Stimulated activated CD8-positive, alpha-beta memory T cell treated with anti-CD3 and anti-CD28 coated beads, Interleukin-15, amount 100 ng/mL, for 48 hours (primary cell): ENCODE data around the gene ATG5.
"Not testable (repeated sequence)": the region's sequence is repeated elsewhere in the genome, so short reads cannot be mapped to it uniquely, and the experiment has no call there.

ENCODE experiments used
- DNase-seq, 2 donors: peaks; one replicate each; pipeline ENCODE4 v3.0.0-alpha.2; 2020; ENCODE audit warnings: low read depth in 2 of 2

The ATG5 gene

GRCh38 chr6:106309766-106310373 is 15.7 kb downstream of the ATG5 start:
- no peak for DNase-seq

DNA sequence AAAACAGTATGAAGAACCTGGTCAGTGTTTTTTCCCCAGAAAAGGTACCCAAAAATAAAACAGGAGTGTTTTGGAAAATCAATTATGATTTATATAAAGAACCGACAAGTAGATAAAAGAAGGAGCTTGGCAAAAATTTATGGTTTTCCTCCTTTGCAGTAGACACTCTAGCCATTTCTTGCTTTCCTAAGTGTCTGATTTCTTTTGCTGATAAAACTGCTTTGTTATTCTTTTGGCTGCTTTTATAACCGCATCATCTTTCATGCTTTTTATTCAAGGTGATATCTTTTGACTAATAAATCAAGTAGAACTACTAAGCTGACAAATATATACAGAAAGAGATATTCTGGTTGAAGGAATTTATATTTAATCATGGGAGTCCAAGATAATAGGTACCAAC is 16.6 kb downstream of the ATG5 start:
- DNase-seq: no peak

DNA sequence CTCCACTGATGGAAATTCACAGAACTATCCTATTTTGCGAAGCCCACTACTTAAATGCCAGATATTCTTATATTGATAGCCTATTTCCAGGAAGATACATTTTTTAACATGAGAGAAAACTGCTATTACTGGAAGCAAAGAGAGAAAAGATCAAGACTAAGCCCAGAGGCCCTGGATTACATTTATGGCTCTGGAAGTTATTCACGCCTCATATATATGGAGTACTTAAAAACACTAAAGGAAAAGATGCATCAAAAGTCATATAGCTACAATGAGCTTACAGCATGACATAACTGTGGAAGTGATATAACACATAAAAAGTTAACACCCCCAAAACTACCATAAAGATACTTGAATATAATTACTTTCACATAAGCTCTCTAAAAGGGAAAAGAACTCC is 19.8 kb downstream of the ATG5 start:
- no peak for DNase-seq

DNA sequence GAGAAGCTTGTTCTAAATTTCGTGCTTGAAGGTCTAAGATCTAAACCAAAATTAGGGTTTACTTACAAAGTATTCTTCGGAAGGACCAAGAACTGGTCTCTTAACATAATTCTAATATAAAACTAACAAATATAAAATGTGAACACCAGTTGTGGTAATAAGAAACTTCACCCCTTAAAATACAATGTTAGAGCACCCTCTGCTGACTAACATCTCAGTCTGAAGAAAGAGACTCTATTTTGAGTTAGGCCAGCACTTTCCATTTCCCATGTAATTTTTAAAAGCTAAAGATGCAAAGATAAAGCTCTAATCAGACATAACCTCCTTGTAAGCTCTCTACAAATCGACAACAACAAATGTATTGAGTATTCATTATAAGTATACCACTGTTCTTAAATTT is 24.6 kb downstream of the ATG5 start:
- DNase-seq: no peak

DNA sequence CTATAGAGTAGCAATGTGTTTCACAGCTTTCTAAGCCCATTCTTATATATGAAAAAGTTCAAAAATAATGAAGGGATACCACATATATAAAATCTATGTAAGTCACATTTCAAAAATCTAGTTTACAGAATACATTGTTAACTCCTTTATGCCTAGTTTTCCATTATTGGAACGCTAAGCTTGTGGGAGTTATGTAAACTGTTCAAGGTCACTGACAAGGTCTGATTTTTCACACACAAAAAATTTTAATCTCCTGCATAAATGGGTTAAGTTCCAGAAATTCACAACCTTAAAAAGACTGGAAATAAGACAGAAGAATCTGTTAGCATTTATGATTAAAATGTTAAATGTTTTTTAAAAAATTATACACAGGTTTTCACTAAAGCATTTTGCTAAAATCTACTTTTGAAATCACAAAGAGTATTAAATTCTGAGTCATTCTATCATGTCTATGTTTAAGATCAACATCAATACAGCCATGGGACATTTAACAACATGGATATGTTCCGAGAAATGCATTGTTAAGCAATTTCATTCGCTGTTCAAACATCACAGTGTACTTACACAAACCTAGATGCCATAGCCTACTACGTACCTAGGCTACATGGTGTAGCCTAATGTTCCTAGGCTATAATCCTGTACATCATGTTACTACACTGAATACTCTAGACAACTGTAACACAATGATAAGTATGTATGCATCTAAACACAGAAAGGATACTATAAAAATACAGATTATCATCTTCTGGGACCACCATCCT is 25.4 kb downstream of the ATG5 start:
- DNase-seq: no peak

GRCh38 chr6:106293116-106293515 is 32.4 kb downstream of the ATG5 start:
- no peak for DNase-seq

DNA sequence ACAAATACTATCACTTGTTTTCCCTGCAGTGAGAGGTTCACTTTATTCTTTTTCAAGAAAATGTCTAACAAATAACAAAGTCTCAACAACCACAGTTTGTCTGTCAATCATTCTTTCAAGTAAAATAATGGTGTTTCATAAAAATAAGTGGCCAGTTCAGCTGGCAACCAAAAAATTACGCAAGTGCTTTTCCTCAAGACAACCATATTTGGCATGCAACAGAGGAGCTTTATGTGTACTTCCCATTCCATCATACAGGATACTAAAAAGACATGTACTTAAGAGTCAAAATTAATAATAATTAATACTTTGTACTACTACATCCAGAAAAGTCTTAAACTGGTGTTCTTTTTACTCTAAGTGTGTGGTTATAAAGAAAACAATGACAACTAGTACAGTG is 34.6 kb downstream of the ATG5 start:
- no peak for DNase-seq

DNA sequence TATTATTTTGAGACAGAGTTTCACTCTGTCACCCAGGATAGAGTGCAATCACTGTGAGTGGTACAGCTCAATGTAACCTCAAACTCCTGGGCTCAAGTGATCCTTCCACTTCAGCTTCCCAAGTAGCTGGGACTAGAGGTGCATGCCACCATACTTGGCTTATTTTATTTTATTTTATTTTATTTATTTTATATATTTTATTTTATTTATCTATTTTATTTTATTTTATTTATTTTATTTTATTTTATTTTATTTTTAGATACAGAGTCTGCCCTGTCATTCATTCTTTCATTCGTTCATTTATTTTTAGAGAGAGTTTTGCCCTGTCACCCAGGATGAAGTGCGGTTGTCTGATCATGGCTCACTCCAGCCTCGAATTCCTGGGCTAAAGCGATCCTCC is 35.5 kb downstream of the ATG5 start:
- no peak for DNase-seq

GRCh38 chr6:106287215-106287614 is 38.3 kb downstream of the ATG5 start:
- no peak for DNase-seq

GRCh38 chr6:106286746-106287145 is 38.8 kb downstream of the ATG5 start:
- DNase-seq: no peak

GRCh38 chr6:106283481-106283880 is 42.1 kb downstream of the ATG5 start:
- no peak for DNase-seq

DNA sequence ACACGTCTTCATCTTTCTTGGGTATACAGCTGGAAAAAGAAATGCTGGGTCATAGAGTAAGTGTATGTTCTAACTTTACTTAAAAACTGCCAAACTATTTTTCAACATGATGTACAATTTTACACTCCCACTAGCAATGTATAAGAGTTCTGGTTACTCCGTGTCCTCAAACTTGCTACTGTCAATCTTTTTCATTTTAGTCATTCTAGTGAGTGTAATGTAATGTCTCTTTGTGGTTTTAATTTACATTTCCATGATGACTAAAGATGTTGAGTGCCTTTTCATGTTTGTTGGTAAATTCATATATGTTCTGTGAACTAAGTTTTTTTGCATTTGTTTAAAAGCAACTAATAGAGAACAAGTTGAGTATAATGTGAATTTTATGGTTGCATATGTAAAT is 43.9 kb downstream of the ATG5 start:
- DNase-seq: no peak

DNA sequence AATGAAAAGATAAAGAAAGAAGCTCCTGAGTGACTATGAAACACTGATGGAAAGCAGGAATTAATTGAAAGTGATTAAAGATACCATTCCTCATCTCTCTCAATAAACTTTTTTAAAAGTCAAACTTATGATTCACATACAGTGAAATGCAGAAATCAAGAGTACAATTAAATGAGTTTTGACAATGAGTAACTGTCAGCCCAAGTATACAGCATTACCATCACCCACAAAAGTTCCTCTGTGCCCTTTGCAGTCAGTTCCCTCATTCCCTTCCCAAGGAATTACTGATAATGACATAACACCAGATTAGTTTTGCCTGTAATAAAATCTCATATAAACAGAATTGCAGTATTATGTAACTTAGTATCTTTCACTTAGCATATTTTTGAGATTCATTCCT is 44.5 kb downstream of the ATG5 start:
- DNase-seq: no peak

GRCh38 chr6:106279179-106279578 is 46.4 kb downstream of the ATG5 start:
- no peak for DNase-seq

GRCh38 chr6:106275692-106276091 is 49.9 kb downstream of the ATG5 start:
- DNase-seq: no peak

GRCh38 chr6:106273087-106273486 is 52.5 kb downstream of the ATG5 start:
- no peak for DNase-seq

DNA sequence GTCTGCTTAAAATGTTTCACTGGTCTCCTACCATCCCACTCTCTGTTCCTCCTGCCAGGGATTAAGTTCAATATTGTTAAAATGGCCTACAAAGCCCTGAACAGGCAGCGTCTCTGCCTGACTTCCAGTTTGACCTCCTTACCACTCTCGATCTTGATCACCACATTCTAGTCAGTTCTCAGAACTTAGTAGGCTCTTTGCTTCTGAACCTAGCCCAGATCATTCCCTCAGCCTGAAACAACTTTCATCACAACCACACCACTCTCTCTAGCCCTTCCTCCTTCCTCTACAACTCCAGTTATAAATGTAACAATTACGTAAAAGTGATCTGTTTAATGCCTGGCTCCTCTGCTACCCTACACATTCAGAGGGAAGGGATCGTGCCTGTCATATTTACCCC is 53.3 kb downstream of the ATG5 start:
- no peak for DNase-seq

GRCh38 chr6:106270414-106270813 is 55.1 kb downstream of the ATG5 start:
- no peak for DNase-seq

DNA sequence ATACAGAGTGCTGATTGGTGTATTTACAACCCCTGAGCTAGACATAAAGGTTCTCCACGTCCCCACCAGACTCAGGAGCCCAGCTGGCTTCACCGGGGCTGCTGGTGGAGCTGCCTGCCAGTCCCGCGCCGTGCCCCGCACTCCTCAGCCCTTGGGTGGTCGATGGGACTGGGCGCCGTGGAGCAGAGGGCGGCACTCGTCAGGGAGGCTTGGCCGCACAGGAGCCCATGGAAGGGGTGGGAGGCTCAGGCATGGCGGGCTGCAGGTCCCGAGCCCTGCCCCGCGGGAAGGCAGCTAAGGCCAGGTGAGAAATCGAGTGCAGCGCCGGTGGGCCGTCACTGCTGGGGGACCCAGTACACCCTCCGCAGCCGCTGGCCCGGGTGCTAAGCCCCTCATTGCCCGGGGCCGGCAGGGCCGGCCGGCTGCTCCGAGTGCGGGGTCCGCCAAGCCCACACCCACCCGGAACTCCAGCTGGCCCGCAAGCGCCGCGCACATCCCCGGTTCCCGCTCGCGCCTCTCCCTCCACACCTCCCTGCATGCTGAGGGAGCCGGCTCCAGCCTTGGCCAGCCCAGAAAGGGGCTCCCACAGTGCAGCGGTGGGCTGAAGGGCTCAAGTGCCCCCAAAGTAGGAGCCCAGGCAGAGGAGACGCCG is 56.2 kb downstream of the ATG5 start:
- not testable (repeated sequence) for DNase-seq

- not testable (repeated sequence) for DNase-seq
These were observed 57.1 kb downstream of the ATG5 start for GRCh38 chr6:106268500-106268899.

DNA sequence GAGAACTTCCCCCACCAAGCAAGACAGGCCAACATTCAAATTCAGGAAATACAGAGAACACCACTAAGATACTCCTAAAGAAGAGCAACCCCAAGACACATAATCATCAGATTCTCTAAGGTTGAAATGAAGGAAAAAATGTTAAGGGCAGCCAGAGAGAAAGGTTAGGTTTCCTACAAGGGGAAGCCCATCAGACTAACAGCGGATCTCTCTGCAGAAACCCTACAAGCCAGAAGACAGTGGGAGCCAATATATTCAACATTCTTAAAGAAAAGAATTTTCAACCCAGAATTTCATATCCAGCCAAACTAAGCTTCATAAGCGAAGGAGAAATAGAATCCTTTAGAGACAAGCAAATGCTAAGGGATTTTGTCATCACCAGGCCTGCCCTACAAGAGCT is 61.1 kb downstream of the ATG5 start:
- DNase-seq: not testable (repeated sequence)

- DNase-seq: not testable (repeated sequence)
These were observed 65.8 kb downstream of the ATG5 start for GRCh38 chr6:106259748-106260147.

- DNase-seq: no peak
These were observed 66.8 kb downstream of the ATG5 start for GRCh38 chr6:106258726-106259125.
